Activated naive CD8-positive, alpha-beta T cell treated with anti-CD3 and anti-CD28 coated beads for 36 hours (primary cell): ENCODE data around the gene CDHR5. TPM values are rescaled to one million over a fixed set of nuclear protein-coding genes. Genes with fewer than 3 reads are reported as not detected.

ENCODE experiments used
- DNase-seq: peaks from one replicate; pipeline ENCODE4 v3.0.0; 2021
- H3K27ac Mint-ChIP-seq: one replicate; pipeline ENCODE4 v1.8.0; 2022; ENCODE audit warnings: mild to moderate bottlenecking, moderate library complexity, mixed read lengths
- H3K27me3 Mint-ChIP-seq: one replicate; pipeline ENCODE4 v1.8.0; 2022; ENCODE audit warnings: mild to moderate bottlenecking, mixed read lengths
- H3K36me3 Mint-ChIP-seq: one replicate; pipeline ENCODE4 v1.8.0; 2021; ENCODE audit warnings: mild to moderate bottlenecking, mixed read lengths
- H3K4me1 Mint-ChIP-seq: one replicate; pipeline ENCODE4 v1.8.0; 2021; ENCODE audit warnings: mixed read lengths
- H3K4me3 Mint-ChIP-seq: one replicate; pipeline ENCODE4 v1.8.0; 2022; ENCODE audit warnings: mild to moderate bottlenecking, moderate library complexity, mixed read lengths
- H3K9me3 Mint-ChIP-seq: one replicate; pipeline ENCODE4 v1.8.0; 2022; ENCODE audit warnings: mixed read lengths
- total RNA-seq, 2 experiments: library from RNA; stranded (reverse); gene quantifications; one replicate each; pipeline ENCODE4 v1.2.3, GENCODE V29; 2021

The CDHR5 gene
- total RNA-seq, 2 experiments from 2014 or later: not detected

GRCh38 chr11:567629-568292 lies 57.0 kb downstream of the CDHR5 start:
- no peaks in the 10 kb centered on the region for H3K27me3 Mint-ChIP-seq
- no peak for DNase-seq
- peaks cover 5% of the 10 kb centered on the region for H3K36me3 Mint-ChIP-seq
- H3K9me3 Mint-ChIP-seq: no peaks in the 10 kb centered on the region
- H3K4me1 Mint-ChIP-seq: no peaks in the 10 kb centered on the region
- H3K27ac Mint-ChIP-seq: no peak overlapping the region
- peak overlapping the region; percentile 88 for H3K4me3 Mint-ChIP-seq

GRCh38 chr11:567011-567628 lies 57.6 kb downstream of the CDHR5 start:
- no peaks in the 10 kb centered on the region for H3K4me1 Mint-ChIP-seq
- H3K27me3 Mint-ChIP-seq: no peaks in the 10 kb centered on the region
- no peaks in the 10 kb centered on the region for H3K9me3 Mint-ChIP-seq
- H3K36me3 Mint-ChIP-seq: peaks cover 5% of the 10 kb centered on the region
- H3K4me3 Mint-ChIP-seq: peak overlapping the region; percentile 88
- DNase-seq: no peak
- no peak overlapping the region for H3K27ac Mint-ChIP-seq

Other genes with a start within 250 kb of the CDHR5 start
- gene PKP3, start 230.7 kb downstream of the CDHR5 start, total RNA-seq: not detected
- 10 to 100 TPM; 26.4 to 27.2 TPM for gene SIGIRR, start 210.0 kb downstream of the CDHR5 start, total RNA-seq
- gene ANO9, start 182.9 kb downstream of the CDHR5 start, total RNA-seq: 10 to 100 TPM; 22.2 to 22.9 TPM
- 10 to 100 TPM; 17.3 to 18.2 TPM for gene PTDSS2, start 174.7 kb downstream of the CDHR5 start, total RNA-seq
- gene RNH1, start 117.7 kb downstream of the CDHR5 start, total RNA-seq: 10 to 100 TPM; 94.7 to 97.2 TPM
- 10 to 100 TPM; 46.0 to 48.7 TPM for gene HRAS, start 89.4 kb downstream of the CDHR5 start, total RNA-seq
- gene LRRC56, start 87.4 kb downstream of the CDHR5 start, total RNA-seq: 1 to 10 TPM; 1.4 to 2.2 TPM
- 1 to 10 TPM; 1.2 to 1.3 TPM for gene LMNTD2, start 64.2 kb downstream of the CDHR5 start, total RNA-seq
- gene RASSF7, start 64.0 kb downstream of the CDHR5 start, total RNA-seq: 10 to 100 TPM in 1 of 2 experiments, 1 to 10 TPM in 1; 9.8 to 11.5 TPM
- 10 to 100 TPM; 42.3 to 44.3 TPM for gene PHRF1, start 48.5 kb downstream of the CDHR5 start, total RNA-seq
- gene IRF7, start 9.0 kb downstream of the CDHR5 start, total RNA-seq: 10 to 100 TPM; 60.6 to 61.2 TPM
- gene SCT, start 2.2 kb upstream of the CDHR5 start, total RNA-seq: not detected
- gene DRD4, start 12.3 kb upstream of the CDHR5 start, total RNA-seq: under 1 TPM; 0.26 to 0.37 TPM
- gene DEAF1, start 70.3 kb upstream of the CDHR5 start, total RNA-seq: 10 to 100 TPM; 46.1 to 49.7 TPM
- gene TMEM80, start 70.9 kb upstream of the CDHR5 start, total RNA-seq: 1 to 10 TPM; 7.6 to 9.2 TPM
- 10 to 100 TPM; 13.3 to 15.9 TPM for gene EPS8L2, start 81.3 kb upstream of the CDHR5 start, total RNA-seq
- 100 to 1,000 TPM; 231 to 243 TPM for gene TALDO1, start 122.5 kb upstream of the CDHR5 start, total RNA-seq
- 10 to 100 TPM; 47.7 to 51.9 TPM for gene GATD1, start 152.5 kb upstream of the CDHR5 start, total RNA-seq
- gene CEND1, start 165.1 kb upstream of the CDHR5 start, total RNA-seq: 1 to 10 TPM in 1 of 2 experiments, under 1 TPM in 1; 0.94 to 1.0 TPM
- gene SLC25A22, start 173.3 kb upstream of the CDHR5 start, total RNA-seq: 10 to 100 TPM; 54.4 to 56.5 TPM
- 10 to 100 TPM; 29.4 to 30.5 TPM for gene PIDD1, start 180.3 kb upstream of the CDHR5 start, total RNA-seq
- 1,000 to 10,000 TPM; 3,139 to 3,274 TPM for gene RPLP2, start 185.0 kb upstream of the CDHR5 start, total RNA-seq
- gene PNPLA2, start 194.0 kb upstream of the CDHR5 start, total RNA-seq: 10 to 100 TPM; 32.7 to 34.7 TPM
- gene CRACR2B, start 203.0 kb upstream of the CDHR5 start, total RNA-seq: 1 to 10 TPM in 1 of 2 experiments, under 1 TPM in 1; 0.76 to 1.1 TPM
- 10 to 100 TPM; 47.3 to 51.1 TPM for gene CD151, start 208.0 kb upstream of the CDHR5 start, total RNA-seq
- 100 to 1,000 TPM; 121 to 134 TPM for gene POLR2L, start 217.6 kb upstream of the CDHR5 start, total RNA-seq
- 10 to 100 TPM; 12.8 to 16.2 TPM for gene TSPAN4, start 217.9 kb upstream of the CDHR5 start, total RNA-seq